MM.1S (cell line): ENCODE data around the gene CCSER1.

Source experiments
- CTCF ChIP-seq: fragments of 300-600 bp; sonication (generic); IDR thresholded peaks from 2 replicates; pipeline ENCODE4 v1.5.1; 2016; ENCODE audit warnings: antibody characterized with exemption, low read length, mixed read lengths
- EZH2 ChIP-seq: fragments of 300-600 bp; sonication (generic); optimal IDR thresholded peaks from 2 replicates; pipeline ENCODE3; 2017; ENCODE audit warnings: low read depth, mild to moderate bottlenecking, antibody characterized with exemption, low read length, mixed read lengths
- EZH2phosphoT487 ChIP-seq: fragments of 300-600 bp; sonication (generic); IDR thresholded peaks from 2 replicates; pipeline ENCODE4 v1.6.1; 2018; ENCODE audit warnings: antibody characterized with exemption, low read length

- TF ChIP-seq CTCF (no peak), EZH2 (no peak), EZH2phosphoT487 (no peak)
Observed at GRCh38 chr4:90078440-90078839, 48.8 kb upstream of the CCSER1 start.
